H9 (cell line): Measurements from ENCODE around the gene SLC29A2. TPM values are rescaled to one million over a fixed set of nuclear protein-coding genes. Genes with fewer than 3 reads are reported as not detected.

Experiments
- DNase-seq: peaks from one replicate; pipeline ENCODE4 v3.0.0-alpha.2; 2017
- H2AFZ ChIP-seq: one replicate; pipeline ENCODE4 v1.6.1; 2013; ENCODE audit warnings: mild to moderate bottlenecking, low read length, control low read depth, moderate library complexity
- H2AK5ac ChIP-seq: 2 replicates; pipeline ENCODE4 v1.6.1; 2013; ENCODE audit warnings: low read length, control low read depth, mixed read lengths; ENCODE audit not compliant: insufficient read length
- H2BK120ac ChIP-seq: one replicate; pipeline ENCODE4 v1.6.1; 2013; ENCODE audit warnings: low read depth, mild to moderate bottlenecking, low read length, control low read depth, inconsistent platforms; ENCODE audit not compliant: poor library complexity, severe bottlenecking
- H2BK12ac ChIP-seq: 2 replicates; pipeline ENCODE4 v1.6.1; 2013; ENCODE audit warnings: low read length, control low read depth, mixed read lengths, low read depth; ENCODE audit not compliant: insufficient read length
- H2BK15ac ChIP-seq: 2 replicates; pipeline ENCODE4 v1.6.1; 2013; ENCODE audit warnings: low read depth, low read length, control low read depth
- H2BK20ac ChIP-seq: one replicate; pipeline ENCODE4 v1.6.1; 2013; ENCODE audit warnings: low read depth, mild to moderate bottlenecking, low read length, control low read depth, inconsistent platforms; ENCODE audit not compliant: poor library complexity, severe bottlenecking
- H2BK5ac ChIP-seq: 2 replicates; pipeline ENCODE4 v1.6.1; 2013; ENCODE audit warnings: low read length, control low read depth, mixed read lengths; ENCODE audit not compliant: insufficient read length
- H3K14ac ChIP-seq: 2 replicates; pipeline ENCODE4 v1.6.1; 2013; ENCODE audit warnings: low read length, control low read depth; ENCODE audit not compliant: insufficient read depth
- H3K18ac ChIP-seq: 2 replicates; pipeline ENCODE4 v1.6.1; 2013; ENCODE audit warnings: low read depth, mild to moderate bottlenecking, mixed read lengths, low read length, control low read depth; ENCODE audit not compliant: insufficient read length
- H3K23ac ChIP-seq: 2 replicates; pipeline ENCODE4 v1.6.1; 2013; ENCODE audit warnings: low read length, control low read depth, mixed read lengths, low read depth; ENCODE audit not compliant: insufficient read length
- H3K23me2 ChIP-seq: 2 replicates; pipeline ENCODE4 v1.6.1; 2013; ENCODE audit warnings: low read depth, mild to moderate bottlenecking, mixed read lengths, low read length, control low read depth; ENCODE audit not compliant: insufficient read length, poor library complexity, severe bottlenecking
- H3K27ac ChIP-seq: 2 replicates; pipeline ENCODE4 v1.5.1; 2013; ENCODE audit warnings: low read length, control low read depth, mixed read lengths, low read depth; ENCODE audit not compliant: insufficient read length
- H3K27me3 ChIP-seq: 2 replicates; pipeline ENCODE4 v1.6.1; 2013; ENCODE audit warnings: low read length, control low read depth, inconsistent platforms; ENCODE audit not compliant: insufficient read depth
- H3K4ac ChIP-seq: 2 replicates; pipeline ENCODE4 v1.6.1; 2013; ENCODE audit warnings: low read depth, mild to moderate bottlenecking, control low read depth, inconsistent platforms, low read length, moderate library complexity
- H3K4me1 ChIP-seq: 2 replicates; pipeline ENCODE4 v1.6.1; 2013; ENCODE audit warnings: low read length, control low read depth, inconsistent platforms; ENCODE audit not compliant: insufficient read depth
- H3K4me2 ChIP-seq: 2 replicates; pipeline ENCODE4 v1.6.1; 2013; ENCODE audit warnings: low read length, control low read depth, mixed read lengths; ENCODE audit not compliant: insufficient read length, insufficient read depth
- H3K56ac ChIP-seq: 2 replicates; pipeline ENCODE4 v1.6.1; 2013; ENCODE audit warnings: low read depth, mild to moderate bottlenecking, mixed read lengths, low read length, control low read depth; ENCODE audit not compliant: insufficient read length
- H3K79me1 ChIP-seq: 2 replicates; pipeline ENCODE4 v1.6.1; 2013; ENCODE audit warnings: low read depth, mild to moderate bottlenecking, moderate library complexity, low read length, control low read depth, inconsistent platforms; ENCODE audit not compliant: insufficient read depth, poor library complexity, severe bottlenecking
- H3K79me2 ChIP-seq: 2 replicates; pipeline ENCODE4 v1.6.1; 2013; ENCODE audit warnings: low read length, control low read depth, inconsistent platforms; ENCODE audit not compliant: insufficient read depth
- H3K9ac ChIP-seq: 2 replicates; pipeline ENCODE4 v1.6.1; 2013; ENCODE audit warnings: low read length, control low read depth, mixed read lengths; ENCODE audit not compliant: insufficient read length; ENCODE audit errors: extremely low read depth
- H3K9me3 ChIP-seq: one replicate; pipeline ENCODE4 v1.6.1; 2013; ENCODE audit warnings: low read depth, low read length, inconsistent platforms; ENCODE audit not compliant: control insufficient read depth
- H3T11ph ChIP-seq: one replicate; pipeline ENCODE4 v1.6.1; 2013; ENCODE audit warnings: mild to moderate bottlenecking, low read length, control low read depth, inconsistent platforms
- H4K20me1 ChIP-seq: one replicate; pipeline ENCODE4 v1.6.1; 2013; ENCODE audit not compliant: control insufficient read depth, insufficient read length, insufficient read depth
- H4K5ac ChIP-seq: 2 replicates; pipeline ENCODE4 v1.6.1; 2013; ENCODE audit warnings: low read depth, mild to moderate bottlenecking, mixed read lengths, low read length, control low read depth; ENCODE audit not compliant: insufficient read length
- H4K8ac ChIP-seq: replicated peaks from 2 replicates; pipeline ENCODE4 v1.6.1; 2013; ENCODE audit warnings: low read length, control low read depth, mixed read lengths, low read depth; ENCODE audit not compliant: insufficient read length
- H4K91ac ChIP-seq: 2 replicates; pipeline ENCODE4 v1.6.1; 2013; ENCODE audit warnings: low read depth, mild to moderate bottlenecking, moderate library complexity, mixed read lengths, low read length, control low read depth; ENCODE audit not compliant: insufficient read length
- H3K27ac Mint-ChIP-seq, 3 experiments: 2 replicates in 2 of 3; 3 replicates in 1 of 3; pipeline ENCODE4 v1.8.0; 2020 to 2021; ENCODE audit warnings: mixed read lengths in 3 of 3, mild to moderate bottlenecking in 1 of 3, moderate library complexity in 1 of 3
- H3K27me3 Mint-ChIP-seq: 2 replicates; pipeline ENCODE4 v1.8.0; 2021; ENCODE audit warnings: low read depth, mild to moderate bottlenecking, moderate library complexity, mixed read lengths
- H3K36me3 Mint-ChIP-seq, 3 experiments: 2 replicates in 2 of 3; 3 replicates in 1 of 3; pipeline ENCODE4 v1.8.0; 2020 to 2021; ENCODE audit warnings: low read depth in 3 of 3, mixed read lengths in 3 of 3; ENCODE audit not compliant: insufficient read depth in 1 of 3
- H3K4me1 Mint-ChIP-seq, 2 experiments: 2 replicates each; pipeline ENCODE4 v1.8.0; 2020; ENCODE audit warnings: mixed read lengths in 2 of 2
- H3K4me3 Mint-ChIP-seq, 2 experiments: 2 replicates in 1 of 2; 3 replicates in 1 of 2; pipeline ENCODE4 v1.8.0; 2020 to 2021; ENCODE audit warnings: mild to moderate bottlenecking in 2 of 2, mixed read lengths in 2 of 2, moderate library complexity in 1 of 2
- H3K9me3 Mint-ChIP-seq, 2 experiments: 2 replicates in 1 of 2; 3 replicates in 1 of 2; pipeline ENCODE4 v1.8.0; 2020; ENCODE audit warnings: mild to moderate bottlenecking in 2 of 2, mixed read lengths in 2 of 2, moderate library complexity in 1 of 2
- WGBS: extraction: QIAGEN DNeasy Blood & Tissue Kit; methylation state at CpG from one replicate; pipeline ENCODE4 v1.1.7; 2013; ENCODE audit warnings: missing lambda C conversion rate, low lambda C conversion rate, mixed read lengths; ENCODE audit not compliant: insufficient read length; ENCODE audit errors: extremely low coverage; 5-methylcytosine and 5-hydroxymethylcytosine counted together
- total RNA-seq: library from RNA; stranded (reverse); gene quantifications from 2 replicates; pipeline ENCODE4 v1.2.1, GENCODE V29; 2021
- TF ChIP-seq, protein P1 (sequence below): fragments of 200-600 bp; sonication (generic); conservative IDR thresholded peaks from 3 replicates; pipeline ENCODE4 v1.8.0; 2021; ENCODE audit warnings: antibody characterized with exemption, mild to moderate bottlenecking

Gene SLC29A2
- total RNA-seq, 1 experiment from 2014 or later = 29.8 TPM

DNA sequence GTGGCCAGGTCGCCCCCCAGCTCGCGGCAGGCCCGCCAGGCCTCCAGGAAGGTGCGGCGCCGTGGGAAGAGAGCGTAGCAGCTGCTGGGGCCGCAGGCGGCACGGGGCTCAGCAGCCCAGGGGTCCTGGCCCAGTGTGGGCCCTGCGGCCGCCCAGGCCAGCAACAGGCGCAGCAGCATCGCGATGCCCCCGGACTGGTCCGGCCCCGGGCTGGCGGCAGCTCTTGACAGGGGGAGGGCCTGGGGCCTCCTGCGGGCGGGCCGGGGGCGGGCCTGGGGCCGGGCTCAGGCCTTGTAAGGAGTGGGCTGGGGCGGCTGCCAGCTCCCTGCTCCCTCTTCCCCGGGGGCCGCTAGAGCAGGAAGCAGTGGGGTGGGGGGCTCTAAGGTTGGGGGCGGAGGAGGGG is 54.7 kb downstream of the SLC29A2 start, which contains the start of gene CD248:
TSS of gene CD248 (minus strand) at position 196 of the 403 bp plus-strand sequence. CDS start at position 179, 17 bp downstream.
- DNase-seq = peak; percentile 75
- Mint-ChIP-seq H3K36me3 (peaks cover 8 to 18% (median 16%) of the 10 kb centered on the region in 3 experiments), H3K9me3 (peaks cover 14 to 20% of the 10 kb centered on the region in 2 experiments), H3K4me3 (peak within 1 kb of the TSS; percentile 42 to 69; a peak in 4 of 5 replicates), H3K4me1 (peaks cover 23 to 28% of the 10 kb centered on the region in 2 experiments), H3K27ac (peak within 1 kb of the TSS; percentile 47 to 83 (median 82); a peak in 4 of 7 replicates), H3K27me3 (peaks cover 29% of the 10 kb centered on the region)
- no peaks in the 10 kb centered on the region for H3K79me1 ChIP-seq
- no peak within 1 kb of the TSS for H3K4ac ChIP-seq
- no peak within 1 kb of the TSS for H2BK12ac ChIP-seq
- H3K9me3 ChIP-seq = no peaks in the 10 kb centered on the region
- H3K9ac ChIP-seq = no peak within 1 kb of the TSS
- TF ChIP-seq, protein P1, sequence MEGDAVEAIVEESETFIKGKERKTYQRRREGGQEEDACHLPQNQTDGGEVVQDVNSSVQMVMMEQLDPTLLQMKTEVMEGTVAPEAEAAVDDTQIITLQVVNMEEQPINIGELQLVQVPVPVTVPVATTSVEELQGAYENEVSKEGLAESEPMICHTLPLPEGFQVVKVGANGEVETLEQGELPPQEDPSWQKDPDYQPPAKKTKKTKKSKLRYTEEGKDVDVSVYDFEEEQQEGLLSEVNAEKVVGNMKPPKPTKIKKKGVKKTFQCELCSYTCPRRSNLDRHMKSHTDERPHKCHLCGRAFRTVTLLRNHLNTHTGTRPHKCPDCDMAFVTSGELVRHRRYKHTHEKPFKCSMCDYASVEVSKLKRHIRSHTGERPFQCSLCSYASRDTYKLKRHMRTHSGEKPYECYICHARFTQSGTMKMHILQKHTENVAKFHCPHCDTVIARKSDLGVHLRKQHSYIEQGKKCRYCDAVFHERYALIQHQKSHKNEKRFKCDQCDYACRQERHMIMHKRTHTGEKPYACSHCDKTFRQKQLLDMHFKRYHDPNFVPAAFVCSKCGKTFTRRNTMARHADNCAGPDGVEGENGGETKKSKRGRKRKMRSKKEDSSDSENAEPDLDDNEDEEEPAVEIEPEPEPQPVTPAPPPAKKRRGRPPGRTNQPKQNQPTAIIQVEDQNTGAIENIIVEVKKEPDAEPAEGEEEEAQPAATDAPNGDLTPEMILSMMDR = no peak
- no peaks in the 10 kb centered on the region for H3K79me2 ChIP-seq
- peak within 1 kb of the TSS; percentile 69 for H3K18ac ChIP-seq
- no peak within 1 kb of the TSS for H2AFZ ChIP-seq
- H3K14ac ChIP-seq = 0 out of 2 replicates have a peak within 1 kb of the TSS, but pooled peaks have one; percentile 4
- H2BK120ac ChIP-seq = no peak within 1 kb of the TSS
- peaks cover 2% of the 10 kb centered on the region; the same call in 1 of the 2 replicates for H3K4me1 ChIP-seq
- H3K4me2 ChIP-seq = peak within 1 kb of the TSS; percentile 7
- H3K27ac ChIP-seq = no peak within 1 kb of the TSS
- no peak within 1 kb of the TSS for H2AK5ac ChIP-seq
- H4K8ac ChIP-seq = no peak within 1 kb of the TSS
- H3T11ph ChIP-seq = no peak within 1 kb of the TSS
- H2BK20ac ChIP-seq = no peak within 1 kb of the TSS
- H3K23me2 ChIP-seq = peaks cover 9% of the 10 kb centered on the region
- H3K56ac ChIP-seq = no peak within 1 kb of the TSS
- WGBS = no CpG with 5 or more reads among the region's 29 CpGs
- peak within 1 kb of the TSS; percentile 48 for H4K91ac ChIP-seq
- no peak within 1 kb of the TSS for H3K23ac ChIP-seq
- H3K27me3 ChIP-seq = no peaks in the 10 kb centered on the region
- H2BK5ac ChIP-seq = no peak within 1 kb of the TSS
- no peak within 1 kb of the TSS for H4K5ac ChIP-seq
- no peak within 1 kb of the TSS for H2BK15ac ChIP-seq
- no peaks in the 10 kb centered on the region for H4K20me1 ChIP-seq
